DMS79 (cell line): ENCODE data around the gene NALCN.

Source experiments
- DNase-seq: peaks from one replicate; lab custom pipeline; 2025; lab: John Stamatoyannopoulos, UW

The NALCN gene

GRCh38 chr13:101416181-101417042 lies at the start of gene NALCN:
Gene NALCN (minus strand): TSS chr13:101416508. CDS start chr13:101399126, 17,382 bp downstream.
- DNase-seq, result peak; percentile 72

DNA sequence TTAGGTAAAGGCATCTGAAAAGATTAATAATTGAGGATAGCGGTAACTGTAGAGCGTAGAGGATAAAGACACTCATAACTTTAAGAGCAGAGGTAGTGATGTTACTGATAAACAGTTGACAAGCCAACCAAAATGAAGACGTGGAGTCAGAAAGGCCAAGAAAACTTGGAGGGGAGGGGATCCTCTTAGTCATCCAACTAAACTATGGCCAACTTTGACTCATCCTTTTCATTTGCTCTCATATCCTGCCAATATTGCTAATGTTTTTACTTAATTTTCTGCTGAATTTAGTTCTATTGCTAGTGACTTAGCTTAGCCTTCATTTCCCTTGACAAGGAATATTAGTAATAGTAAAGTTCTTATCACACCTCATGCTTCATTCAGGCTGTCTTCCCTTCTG lies 49.6 kb upstream of the NALCN start:
- DNase-seq, result no peak

DNA sequence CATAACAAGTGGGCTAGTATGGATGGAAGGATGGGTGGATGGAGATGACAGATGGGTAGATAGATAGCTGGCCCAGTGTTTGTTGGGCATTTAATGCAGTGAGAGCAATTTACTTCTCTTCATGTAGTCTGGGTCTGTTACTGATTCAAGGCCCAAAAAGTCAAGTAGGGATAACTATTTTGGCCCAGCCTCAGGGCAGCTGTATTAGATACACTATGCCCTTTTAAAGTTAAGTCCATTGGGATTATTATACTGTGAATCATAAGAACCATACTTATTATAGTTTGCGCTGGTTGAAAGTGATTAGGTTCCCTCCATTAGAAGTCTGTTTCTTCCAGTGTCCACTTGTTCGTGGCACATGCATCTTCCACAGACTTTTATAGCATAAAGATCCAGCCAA lies 40.9 kb upstream of the NALCN start:
- DNase-seq, result no peak

GRCh38 chr13:101455863-101456262 lies 39.6 kb upstream of the NALCN start:
- no peak for DNase-seq

- DNase-seq, result no peak
These were observed 38.5 kb upstream of the NALCN start for GRCh38 chr13:101454767-101455166.

GRCh38 chr13:101453784-101454201 lies 37.5 kb upstream of the NALCN start:
- DNase-seq, result no peak

DNA sequence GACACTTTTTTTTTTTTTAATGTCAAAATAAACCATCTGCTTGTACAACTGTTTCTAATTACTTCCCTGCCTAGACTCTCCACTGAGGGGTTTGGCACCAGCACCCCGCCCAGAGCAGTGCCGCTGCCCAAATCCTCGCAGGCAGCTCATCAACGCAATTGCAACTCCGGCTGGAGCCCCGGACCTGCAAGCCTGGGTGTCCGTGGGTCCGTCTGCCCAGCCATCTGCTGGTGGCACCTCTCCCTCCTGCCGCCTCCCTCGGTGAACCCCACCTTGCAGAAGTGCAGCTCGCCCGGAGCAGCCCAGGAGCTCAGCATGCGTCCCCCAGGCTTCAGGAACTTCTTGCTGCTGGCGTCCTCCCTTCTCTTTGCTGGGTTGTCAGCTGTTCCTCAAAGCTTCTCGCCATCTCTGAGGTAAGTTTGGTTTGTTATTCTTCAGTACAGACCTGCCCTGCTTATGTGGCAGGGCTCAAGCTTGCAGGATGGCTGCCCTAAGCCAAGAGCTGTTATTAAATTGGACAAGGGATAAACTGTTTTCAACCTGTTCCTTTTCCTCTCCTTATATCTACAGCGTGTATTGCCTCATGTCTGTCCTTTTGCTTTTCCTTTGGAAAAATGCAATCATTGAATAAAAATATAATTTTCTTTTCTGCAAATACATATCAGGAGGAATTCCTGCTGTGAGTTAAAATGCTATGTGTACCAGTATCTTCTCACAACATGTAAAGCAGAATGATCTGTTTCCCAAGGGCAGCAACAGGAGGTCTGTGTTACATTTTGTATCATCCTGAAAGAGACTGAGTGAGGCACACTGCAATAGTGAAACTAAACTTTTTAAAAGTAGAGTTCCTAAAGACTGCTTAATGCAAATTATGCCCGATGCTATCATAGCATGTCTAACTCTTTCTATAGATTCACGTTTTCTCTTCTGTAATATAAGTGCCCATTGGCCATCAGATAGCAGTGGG lies 36.5 kb upstream of the NALCN start, which contains the start of gene ITGBL1:
ITGBL1 (plus strand) TSS at position 157 of the 967 bp plus-strand sequence; CDS start at position 316, 159 bp downstream.
- no peak for DNase-seq

DNA sequence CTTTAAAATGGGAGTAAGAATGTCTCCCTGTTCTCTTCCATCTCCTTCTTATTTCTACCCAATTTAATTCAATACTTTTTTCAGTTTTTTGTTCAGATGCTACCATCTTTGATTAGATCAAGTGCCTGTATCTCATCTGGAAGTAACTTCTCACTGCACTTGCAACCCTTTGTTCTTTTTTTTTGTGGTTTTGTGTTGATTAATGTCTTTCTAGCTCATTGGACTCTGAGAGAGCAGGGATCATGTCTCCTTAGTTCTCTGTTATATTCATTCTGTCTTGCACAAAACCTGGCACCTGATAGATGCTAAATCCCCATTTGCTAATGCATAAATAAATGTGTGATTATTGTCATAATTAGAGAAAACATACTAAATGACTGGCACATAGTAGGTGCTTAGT lies 35.3 kb upstream of the NALCN start:
- no peak for DNase-seq

DNA sequence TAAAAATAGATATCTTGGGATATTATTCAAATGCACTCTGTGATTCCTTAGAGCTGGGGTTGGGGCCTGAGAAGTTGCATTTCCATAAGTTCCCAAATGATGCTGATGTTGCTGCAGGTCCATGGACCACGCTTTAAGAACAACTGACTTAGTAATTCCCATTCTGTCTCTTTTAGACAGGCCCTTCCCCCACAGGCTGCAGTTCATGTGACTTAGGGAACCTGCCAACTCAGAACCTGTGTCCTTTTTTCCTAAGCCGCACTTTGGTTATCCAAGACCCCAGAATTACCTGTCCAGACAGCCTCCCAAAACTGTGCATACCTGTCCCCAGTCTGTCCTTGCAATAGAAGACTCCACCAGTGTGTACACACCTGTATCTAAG lies 34.4 kb upstream of the NALCN start:
- DNase-seq, result no peak

DNA sequence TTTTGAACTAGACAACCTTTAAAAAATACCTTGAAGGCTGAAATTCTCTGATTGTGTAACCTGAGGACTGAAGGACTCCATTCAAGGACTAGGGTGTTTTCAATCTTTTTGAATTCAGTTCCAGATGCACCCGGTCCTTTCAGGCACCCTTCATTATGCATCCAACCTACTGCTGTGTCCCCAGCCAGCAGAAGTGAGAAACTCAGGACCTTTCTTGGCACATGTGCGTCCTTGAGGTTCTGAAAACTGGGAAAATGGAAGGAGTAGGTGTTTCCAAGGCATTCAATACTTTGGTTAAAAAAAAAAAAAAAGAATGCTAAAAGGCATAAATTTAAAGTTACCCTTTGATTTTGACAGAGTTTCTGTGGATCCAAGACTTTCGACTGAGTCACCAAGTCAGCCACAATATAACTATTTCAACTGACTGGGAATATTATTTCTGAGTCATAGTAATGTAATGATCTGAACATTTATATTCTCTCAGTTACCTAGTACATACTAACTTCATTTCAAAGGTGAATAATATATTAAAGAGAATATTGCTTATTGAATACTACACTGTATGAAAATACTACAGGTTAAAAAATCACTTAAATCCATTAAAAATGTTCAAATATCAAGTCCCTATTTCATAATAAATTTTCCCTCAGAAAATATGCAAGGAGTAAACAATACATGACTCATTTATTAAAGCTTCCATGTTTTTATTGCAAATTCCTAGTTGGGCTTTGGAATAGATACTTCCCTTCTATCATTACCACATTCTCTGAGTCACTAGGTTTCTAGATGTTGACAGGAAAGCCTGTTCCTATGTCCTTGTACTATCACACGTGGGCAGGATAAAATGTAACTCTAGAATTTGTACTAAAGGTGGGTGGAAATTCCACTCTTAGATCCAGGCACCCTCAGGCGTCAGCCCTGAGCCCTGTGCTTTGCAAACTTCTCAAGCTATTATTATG lies 33.8 kb upstream of the NALCN start:
- no peak for DNase-seq

DNA sequence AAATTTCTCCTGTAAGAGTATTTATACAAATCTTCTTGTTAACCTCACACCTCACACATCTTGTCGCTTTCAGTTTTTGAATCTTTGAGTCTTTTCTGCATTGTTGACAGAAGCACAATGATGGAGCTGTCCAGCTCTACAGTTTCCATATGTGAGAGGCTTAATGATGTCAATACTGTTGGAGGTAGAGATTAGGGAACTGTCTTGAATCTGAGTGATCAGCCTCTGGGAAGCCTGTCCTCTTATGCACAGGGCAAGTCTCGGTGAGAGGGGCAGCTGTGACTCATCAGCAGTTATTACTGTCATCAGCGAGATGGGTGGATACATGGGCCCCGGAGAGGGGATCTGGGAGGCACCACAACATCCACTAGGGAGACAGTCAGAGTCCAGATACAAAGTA lies 31.5 kb upstream of the NALCN start:
- DNase-seq, result no peak

DNA sequence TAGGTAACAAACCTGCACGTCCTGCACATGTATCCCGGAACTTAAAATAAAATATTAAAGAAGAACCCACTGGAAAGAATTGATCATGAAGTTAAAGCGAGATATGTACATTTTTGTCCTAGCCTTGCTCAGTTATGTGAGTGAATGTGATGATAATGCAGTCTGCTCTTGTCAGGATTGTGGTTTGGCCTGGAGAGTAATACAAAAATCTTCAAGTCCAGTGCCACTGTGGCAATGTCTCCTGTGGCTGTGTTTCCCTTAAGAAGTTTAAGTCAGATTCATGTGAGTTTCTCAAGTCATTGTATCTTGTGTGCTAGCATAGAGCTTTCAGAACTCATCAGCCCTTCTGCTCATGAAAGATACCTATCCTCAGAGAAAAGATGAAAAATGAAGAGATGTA lies 18.2 kb upstream of the NALCN start:
- DNase-seq, result no peak

DNA sequence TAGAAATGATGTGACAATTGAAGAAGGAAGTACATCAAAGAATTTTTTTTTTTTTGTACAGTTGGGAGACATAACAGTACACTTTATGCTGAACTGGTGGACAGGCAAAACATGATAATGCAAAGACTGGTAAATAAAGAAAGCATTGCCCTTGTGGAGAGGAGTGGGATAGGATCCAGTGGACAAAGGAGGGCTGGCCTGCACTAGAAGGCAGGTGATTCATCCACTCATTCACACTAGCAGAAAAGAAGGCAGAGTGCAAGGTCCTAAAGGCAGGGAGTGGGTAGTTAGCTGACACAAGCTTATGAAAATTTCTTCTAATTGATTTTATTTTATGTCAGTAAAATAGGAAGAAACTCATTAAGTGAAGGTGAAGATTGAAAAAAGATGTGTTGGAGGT lies 17.6 kb upstream of the NALCN start:
- DNase-seq, result no peak

DNA sequence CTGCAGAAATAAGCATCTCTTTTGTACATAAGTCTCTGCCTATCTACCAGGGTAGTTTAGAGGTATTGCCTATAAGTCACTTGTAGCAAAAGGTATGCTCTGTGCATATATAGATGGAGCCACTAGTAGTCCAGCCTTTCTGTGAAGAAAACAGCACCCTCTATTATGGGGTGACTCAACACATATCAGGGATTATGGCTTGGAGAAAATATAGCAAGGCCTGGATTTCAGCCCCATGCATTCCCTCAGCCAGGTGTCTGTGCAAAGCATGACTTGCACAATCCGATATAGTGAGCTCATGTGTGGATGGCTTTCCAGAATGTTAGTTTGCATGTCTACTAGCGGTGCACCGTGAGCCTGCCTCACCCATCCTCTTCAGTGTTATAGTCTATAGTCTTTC lies 13.4 kb upstream of the NALCN start:
- DNase-seq, result no peak

DNA sequence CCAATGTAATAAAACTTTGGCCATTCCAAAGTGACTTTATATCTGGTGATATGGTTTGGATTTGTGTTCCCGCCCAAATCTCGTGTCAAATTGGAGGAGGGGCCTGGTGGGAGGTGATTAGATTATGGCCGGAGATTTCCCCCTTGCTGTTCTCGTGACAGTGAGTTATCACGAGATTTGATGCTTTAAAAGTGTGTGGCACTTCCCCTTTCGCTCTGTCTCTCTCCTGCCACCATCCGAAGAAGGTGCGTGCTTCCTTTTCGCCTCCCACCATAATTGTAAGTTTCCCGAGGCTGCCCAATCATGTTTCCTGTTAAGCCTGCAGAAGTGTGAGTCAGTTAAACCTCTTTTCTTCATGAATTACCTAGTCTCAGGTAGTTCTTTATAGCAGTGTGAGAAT lies 9.3 kb upstream of the NALCN start:
- DNase-seq, result no peak

DNA sequence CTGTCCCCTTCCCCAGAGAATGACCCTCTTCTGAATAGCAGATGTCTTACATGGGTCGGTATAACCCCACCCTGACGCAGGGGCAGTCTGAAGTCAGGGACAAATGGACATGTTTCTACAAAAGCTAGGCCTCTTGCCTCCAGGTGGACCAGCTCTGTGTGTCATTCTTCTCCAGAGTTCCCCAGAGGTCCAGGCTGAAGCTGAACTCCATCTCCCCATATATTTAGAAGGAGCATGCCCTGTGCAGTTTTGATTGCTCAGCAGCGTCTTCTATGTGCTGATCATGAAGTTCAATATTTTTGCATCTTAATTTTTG lies 8.8 kb upstream of the NALCN start:
- no peak for DNase-seq

GRCh38 chr13:101424381-101425155 lies 8.3 kb upstream of the NALCN start:
- DNase-seq, result no peak

GRCh38 chr13:101423872-101424271 lies 7.6 kb upstream of the NALCN start:
- DNase-seq, result no peak

- no peak for DNase-seq
These were observed 1.2 kb upstream of the NALCN start for GRCh38 chr13:101417501-101417900.

DNA sequence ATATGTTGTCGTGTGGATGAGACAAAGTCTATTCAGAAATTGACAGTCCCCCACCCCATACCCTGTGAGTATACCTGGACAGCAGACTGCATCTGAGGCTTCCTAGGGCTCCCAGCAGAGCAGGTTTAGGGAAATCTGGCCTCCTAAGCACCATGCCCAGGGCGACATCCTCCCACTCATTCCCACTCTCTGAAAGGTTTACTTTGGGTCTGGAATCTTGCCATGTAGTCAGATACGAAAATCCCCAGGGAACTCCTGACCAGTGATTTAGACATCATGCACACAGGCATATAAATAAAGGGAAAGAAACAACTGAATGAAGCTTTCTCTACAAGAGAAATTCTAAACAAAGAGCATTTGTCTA lies 717 bp upstream of the NALCN start:
- DNase-seq, result peak; percentile 91
